ENCODE data around the gene MED25.

The MED25 gene

GRCh38 chr19:49854378-49855263 is 36.5 kb downstream of the MED25 start:
- Histone ChIP-seq H4K20me1 (peaks cover 80% of the 10 kb centered on the region), H3K9ac (0 out of 2 replicates have a peak overlapping the region, but pooled peaks have one; percentile 24), H3K27me3 (no peaks in the 10 kb centered on the region), H3K27ac (peak overlapping the region; percentile 49; the same call in 1 of the 2 replicates), H3K9me3 (no peaks in the 10 kb centered on the region), H3K4me2 (peak overlapping the region; percentile 99), H3K4me3 (no peak overlapping the region), H3K36me3 (peaks cover 57% of the 10 kb centered on the region), H3K4me1 (peaks cover 33% of the 10 kb centered on the region)
- TF ChIP-seq Cebpa-rat (IDR thresholded peaks at IDR 0.05) = no peak

- peaks cover 64% of the 10 kb centered on the region for H3K36me3 ChIP-seq
- H3K27ac ChIP-seq = peak overlapping the region; percentile 49; the same call in 1 of the 2 replicates
Measured at GRCh38 chr19:49855277-49855675, 37.2 kb downstream of the MED25 start.

GRCh38 chr19:49855676-49856573 is 37.8 kb downstream of the MED25 start:
- Histone ChIP-seq H3K9me3 (no peaks in the 10 kb centered on the region), H3K4me1 (peaks cover 28% of the 10 kb centered on the region), H3K4me3 (no peak overlapping the region), H3K9ac (no peak overlapping the region), H3K36me3 (peaks cover 70% of the 10 kb centered on the region), H3K27ac (no peak overlapping the region), H3K27me3 (no peaks in the 10 kb centered on the region), H3K4me2 (no peak overlapping the region), H4K20me1 (peaks cover 93% of the 10 kb centered on the region)
- no peak for TF ChIP-seq Cebpa-rat (IDR thresholded peaks at IDR 0.05)

More at GRCh38 chr19:49855277-49855675, 37.2 kb downstream of the MED25 start:
- H4K20me1 ChIP-seq = peaks cover 86% of the 10 kb centered on the region
- no peaks in the 10 kb centered on the region for H3K27me3 ChIP-seq
- H3K9me3 ChIP-seq = no peaks in the 10 kb centered on the region
- TF ChIP-seq Cebpa-rat (IDR thresholded peaks at IDR 0.05) = no peak
- H3K9ac ChIP-seq = no peak overlapping the region
- no peak overlapping the region for H3K4me3 ChIP-seq
- peaks cover 28% of the 10 kb centered on the region for H3K4me1 ChIP-seq
- H3K4me2 ChIP-seq = no peak overlapping the region

GRCh38 chr19:49856574-49857021 is 38.5 kb downstream of the MED25 start:
- Histone ChIP-seq H3K4me3 (no peak overlapping the region), H3K4me1 (peaks cover 28% of the 10 kb centered on the region), H3K4me2 (no peak overlapping the region), H4K20me1 (peaks cover 96% of the 10 kb centered on the region), H3K36me3 (peaks cover 76% of the 10 kb centered on the region), H3K9me3 (no peaks in the 10 kb centered on the region), H3K27ac (no peak overlapping the region), H3K27me3 (no peaks in the 10 kb centered on the region), H3K9ac (no peak overlapping the region)
- no peak for TF ChIP-seq Cebpa-rat (IDR thresholded peaks at IDR 0.05)

- Histone ChIP-seq H4K20me1 (peaks cover 90% of the 10 kb centered on the region), H3K4me2 (no peak overlapping the region), H3K27ac (no peak overlapping the region), H3K9ac (no peak overlapping the region), H3K27me3 (no peaks in the 10 kb centered on the region), H3K9me3 (no peaks in the 10 kb centered on the region), H3K4me3 (no peak overlapping the region), H3K36me3 (peaks cover 81% of the 10 kb centered on the region), H3K4me1 (peaks cover 24% of the 10 kb centered on the region)
- TF ChIP-seq Cebpa-rat (IDR thresholded peaks at IDR 0.05) = no peak
Measured at GRCh38 chr19:49857061-49857837, 39.2 kb downstream of the MED25 start.

- Histone ChIP-seq H3K4me1 (peaks cover 19% of the 10 kb centered on the region), H3K4me3 (no peak overlapping the region), H3K9ac (no peak overlapping the region), H4K20me1 (peaks cover 90% of the 10 kb centered on the region), H3K36me3 (peaks cover 86% of the 10 kb centered on the region), H3K27me3 (no peaks in the 10 kb centered on the region), H3K4me2 (no peak overlapping the region), H3K9me3 (no peaks in the 10 kb centered on the region), H3K27ac (no peak overlapping the region)
- no peak for TF ChIP-seq Cebpa-rat (IDR thresholded peaks at IDR 0.05)
Measured at GRCh38 chr19:49857838-49858087, 39.7 kb downstream of the MED25 start.

- peaks cover 90% of the 10 kb centered on the region for H4K20me1 ChIP-seq
- H3K9ac ChIP-seq = no peak overlapping the region
- peaks cover 92% of the 10 kb centered on the region for H3K36me3 ChIP-seq
- H3K4me1 ChIP-seq = peaks cover 13% of the 10 kb centered on the region
- no peaks in the 10 kb centered on the region for H3K27me3 ChIP-seq
- TF ChIP-seq Cebpa-rat (IDR thresholded peaks at IDR 0.05) = no peak
- no peak overlapping the region for H3K27ac ChIP-seq
- no peak overlapping the region for H3K4me3 ChIP-seq
- H3K9me3 ChIP-seq = no peaks in the 10 kb centered on the region
- no peak overlapping the region for H3K4me2 ChIP-seq
Measured at GRCh38 chr19:49858088-49858985, 40.2 kb downstream of the MED25 start.

- H3K9ac ChIP-seq = no peak overlapping the region
Measured at GRCh38 chr19:49859682-49860335, 41.7 kb downstream of the MED25 start.

More at GRCh38 chr19:49859682-49860335, 41.7 kb downstream of the MED25 start:
- no peak overlapping the region for H3K4me2 ChIP-seq
- peaks cover 97% of the 10 kb centered on the region for H3K36me3 ChIP-seq
- H4K20me1 ChIP-seq = peaks cover 90% of the 10 kb centered on the region
- TF ChIP-seq Cebpa-rat (IDR thresholded peaks at IDR 0.05) = no peak
- H3K4me1 ChIP-seq = peaks cover 3% of the 10 kb centered on the region
- no peaks in the 10 kb centered on the region for H3K27me3 ChIP-seq
- H3K27ac ChIP-seq = no peak overlapping the region
- no peak overlapping the region for H3K4me3 ChIP-seq
- H3K9me3 ChIP-seq = no peaks in the 10 kb centered on the region

All from BLaER1 (cell line).